B cell (primary cell): ENCODE measurements around the gene SENP3. TPM values are rescaled to one million over a fixed set of nuclear protein-coding genes. Genes with fewer than 3 reads are reported as not detected.

Experiments
- ATAC-seq: fragments of 200-7000 bp; cut with Tn5 transposase; one replicate; pipeline ENCODE4 v1.10.0; 2021; ENCODE audit warnings: low read depth, mild to moderate bottlenecking, moderate number of reproducible peaks, moderate library complexity
- CTCF ChIA-PET: fragments of 350-600 bp; sonication (Branson Sonifier 250); formaldehyde crosslinking; loops from one replicate; lab custom pipeline; 2021; ENCODE audit warnings: antibody characterized with exemption, inconsistent platforms; lab: Charles Lee
- POLR2A ChIA-PET: fragments of 350-600 bp; sonication (Branson Sonifier 250); formaldehyde crosslinking; loops from one replicate; lab custom pipeline; 2021; ENCODE audit warnings: antibody characterized with exemption; lab: Charles Lee
- DNase-seq: peaks from one replicate; pipeline ENCODE4 v3.0.0; 2013
- H2AFZ ChIP-seq: 2 replicates; pipeline ENCODE4 v1.6.1; 2012; ENCODE audit warnings: mild to moderate bottlenecking, low read depth, low read length; ENCODE audit not compliant: insufficient read depth, poor library complexity, severe bottlenecking
- H3K27ac ChIP-seq, 2 donors: 1 replicate in 1 of 2; 2 replicates in 1 of 2; pipeline ENCODE4 v1.5.1; 2012 to 2013; ENCODE audit warnings: low read length in 2 of 2, mild to moderate bottlenecking in 2 of 2, moderate library complexity in 1 of 2
- H3K27me3 ChIP-seq, 4 experiments: fragments of 200-600 bp in 1 of 4; sonication (generic) in 1 of 4; replicated peaks in 1 of 4; 1 replicate in 2 of 4; 2 replicates in 2 of 4; pipeline versions ENCODE4 v1.6.1 to v1.7.0; 2013 to 2016; ENCODE audit warnings: low read length in 3 of 4, mild to moderate bottlenecking in 2 of 4, mixed read lengths in 1 of 4, moderate library complexity in 1 of 4; ENCODE audit not compliant: insufficient read depth in 4 of 4, control insufficient read depth in 3 of 4; ENCODE audit errors: control extremely low read depth in 1 of 4
- H3K36me3 ChIP-seq, 2 experiments: replicated peaks in 1 of 2; 1 replicate in 1 of 2; 2 replicates in 1 of 2; pipeline versions ENCODE4 v1.6.1 to v1.7.1; 2013; ENCODE audit warnings: low read length in 1 of 2; ENCODE audit not compliant: insufficient read depth in 2 of 2, control insufficient read depth in 1 of 2; ENCODE audit errors: control extremely low read depth in 1 of 2, extremely low read depth in 1 of 2
- H3K4me1 ChIP-seq, 2 donors: fragments of 200-600 bp in 1 of 2; sonication (generic) in 1 of 2; 1 replicate in 1 of 2; 2 replicates in 1 of 2; pipeline versions ENCODE4 v1.5.1 to v1.6.1; 2013 to 2017; ENCODE audit warnings: low read length in 2 of 2; ENCODE audit not compliant: control insufficient read depth in 2 of 2, insufficient read depth in 2 of 2
- H3K4me2 ChIP-seq: replicated peaks from 2 replicates; pipeline ENCODE3; 2012; ENCODE audit warnings: mild to moderate bottlenecking, low read depth, low read length; ENCODE audit not compliant: poor library complexity, severe bottlenecking
- H3K4me3 ChIP-seq, 5 experiments: fragments of 200-600 bp in 1 of 5; sonication (generic) in 1 of 5; 1 replicate in 3 of 5; 2 replicates in 2 of 5; pipeline versions ENCODE4 v1.5.1 to v1.7.0; 2011 to 2016; ENCODE audit warnings: low read length in 4 of 5, mild to moderate bottlenecking in 4 of 5, low read depth in 2 of 5, control low read depth in 1 of 5, moderate library complexity in 1 of 5; ENCODE audit not compliant: insufficient read depth in 1 of 5; ENCODE audit errors: control extremely low read depth in 1 of 5, extremely low read depth in 1 of 5
- H3K79me2 ChIP-seq: fragments of 200-600 bp; sonication (generic); one replicate; pipeline ENCODE4 v1.6.0; 2016; ENCODE audit warnings: low read length; ENCODE audit not compliant: control insufficient read depth, insufficient read depth
- H3K9ac ChIP-seq: fragments of 200-600 bp; sonication (generic); 2 replicates; pipeline ENCODE4 v1.6.1; 2017; ENCODE audit warnings: mild to moderate bottlenecking, low read length, moderate library complexity
- H3K9me3 ChIP-seq, 3 donors: one replicate each; pipeline versions ENCODE4 v1.6.1 to v1.7.1; 2013; ENCODE audit warnings: low read length in 2 of 3; ENCODE audit not compliant: control insufficient read depth in 2 of 3, insufficient read depth in 1 of 3; ENCODE audit errors: control extremely low read depth in 1 of 3
- H4K20me1 ChIP-seq: 2 replicates; pipeline ENCODE4 v1.6.0; 2012; ENCODE audit warnings: mild to moderate bottlenecking, low read length; ENCODE audit not compliant: insufficient read depth, control insufficient read depth, poor library complexity, severe bottlenecking
- H3K27ac Mint-ChIP-seq: one replicate; pipeline ENCODE4 v1.8.0; 2021; ENCODE audit warnings: mixed read lengths
- H3K27me3 Mint-ChIP-seq: one replicate; pipeline ENCODE4 v1.8.0; 2021; ENCODE audit warnings: mixed read lengths
- H3K4me1 Mint-ChIP-seq: one replicate; pipeline ENCODE4 v1.8.0; 2021; ENCODE audit warnings: mixed read lengths
- H3K4me3 Mint-ChIP-seq: one replicate; pipeline ENCODE4 v1.8.0; 2021; ENCODE audit warnings: mixed read lengths
- H3K9me3 Mint-ChIP-seq: one replicate; pipeline ENCODE4 v1.8.0; 2022; ENCODE audit warnings: mixed read lengths; ENCODE audit not compliant: insufficient read depth
- CTCF ChIP-seq: fragments of 200-600 bp; IDR thresholded peaks from one replicate; pipeline ENCODE4 v1.8.0; 2022; ENCODE audit warnings: antibody characterized with exemption, mild to moderate bottlenecking
- EZH2 ChIP-seq: IDR thresholded peaks from 2 replicates; pipeline ENCODE4 v1.6.1; 2012; ENCODE audit warnings: borderline replicate concordance, low read depth, mild to moderate bottlenecking, moderate library complexity, low read length; ENCODE audit not compliant: insufficient read depth, poor library complexity, severe bottlenecking
- WGBS: methylation state at CpG from one replicate; pipeline ENCODE4 v1.1.5; 2013; ENCODE audit warnings: missing lambda C conversion rate; ENCODE audit not compliant: insufficient coverage; 5-methylcytosine and 5-hydroxymethylcytosine counted together
- intact Hi-C: fragments of 100-400 bp; cut with micrococcal nuclease; formaldehyde crosslinking; loops from one replicate; pipeline ENCODE4 v1.10.0; 2022
- polyA plus RNA-seq: library from polyadenylated mRNA; depleted of rRNA; stranded (reverse); fragments of >200 nt; gene quantifications from 2 replicates; pipeline ENCODE4 v1.2.3, GENCODE V29; 2012
- total RNA-seq, 2 donors: library from RNA; stranded (reverse); fragments of 120-200 nt in 1 of 2; gene quantifications; 1 replicate in 1 of 2; 2 replicates in 1 of 2; pipeline versions ENCODE4 v1.2.3 to v1.2.4, GENCODE V29; 2013 to 2022

The SENP3 gene
- total and polyA plus RNA-seq, 2 donors (not counting 1 experiment from before 2014, with no cell fraction given) = 45.1 to 57.1 TPM

GRCh38 chr17:7579834-7580603 is 18.3 kb downstream of the SENP3 start:
- Mint-ChIP-seq H3K9me3 (no peaks in the 10 kb centered on the region), H3K4me1 (peaks cover 82% of the 10 kb centered on the region), H3K27ac (peak overlapping the region; percentile 93), H3K4me3 (peak overlapping the region; percentile 80), H3K27me3 (no peaks in the 10 kb centered on the region)
- ATAC-seq (no peak), DNase-seq (peak; percentile 19)
- H4K20me1 ChIP-seq = peaks cover 38% of the 10 kb centered on the region
- H3K27me3 ChIP-seq = no peaks in the 10 kb centered on the region
- 65% methylated on average over 8 of the region's 12 CpGs for WGBS
- H3K79me2 ChIP-seq = peaks cover 46% of the 10 kb centered on the region
- H2AFZ ChIP-seq = no peak overlapping the region
- POLR2A ChIA-PET = interaction anchor here (0.5 to 1.4 kb wide), 9 partner anchors 18 to 921 kb away, joined by 3 to 6 read pairs (median 3); partner anchors contain the start of genes ATP1B2, FXR2, NEURL4 and SENP3
- H3K4me3 ChIP-seq = peak overlapping the region in 4 of 5 experiments; percentile 4 to 41 (median 21)
- peak overlapping the region; percentile 19 for H3K9ac ChIP-seq
- intact Hi-C loops = loop anchor here (10.0 kb wide), 2 partner anchors 535 to 565 kb away; partner anchors contain the start of genes RNASEK and SLC16A11
- no peak for TF ChIP-seq EZH2
- no peak for TF ChIP-seq CTCF
- H3K27ac ChIP-seq = peak overlapping the region; percentile 70 to 71
- peaks cover 15 to 46% of the 10 kb centered on the region in 2 experiments for H3K36me3 ChIP-seq
- peaks cover 53 to 70% of the 10 kb centered on the region in 2 donors for H3K4me1 ChIP-seq
- CTCF ChIA-PET = interaction anchor here (1.0 to 3.9 kb wide), 7 partner anchors 10 to 107 kb away, joined by 3 to 23 read pairs (median 11); partner anchors contain the start of genes SENP3, SOX15, TP53 and WRAP53
- no peaks in the 10 kb centered on the region for H3K9me3 ChIP-seq
- H3K4me2 ChIP-seq = peak overlapping the region; percentile 66
